Thyroid gland (tissue), 4 donors: ENCODE data around the gene RPL13A.

ENCODE experiments used
- CTCF ChIP-seq, 6 experiments: fragments of 200-600 bp in 3 of 6; fragments of 450-650 bp in 3 of 6; sonication (generic) in 3 of 6; IDR thresholded peaks; one replicate each; pipeline ENCODE4 v1.5.1; 2016 to 2019; ENCODE audit warnings: antibody characterized with exemption in 6 of 6, mild to moderate bottlenecking in 2 of 6, inconsistent platforms in 1 of 6, moderate library complexity in 1 of 6
- POLR2A ChIP-seq, 2 donors: fragments of 450-650 bp; IDR thresholded peaks; one replicate each; pipeline ENCODE4 v1.6.1; 2017; ENCODE audit warnings: antibody characterized with exemption in 2 of 2, mild to moderate bottlenecking in 2 of 2, moderate library complexity in 1 of 2

- TF ChIP-seq POLR2A (IDR thresholded peaks at IDR 0.05) (no peak), CTCF (IDR thresholded peaks at IDR 0.05) (no peak)
Measured at GRCh38 chr19:49442354-49442753, 45.1 kb upstream of the RPL13A start.
